Mesenchymal stem cell (in vitro differentiated cells and primary cell): ENCODE data around the gene TMEFF2.
A peak's percentile ranks its signal among the peaks of the same experiment; 100 is the strongest.

Source experiments
- DNase-seq: peaks from one replicate; pipeline ENCODE4 v3.0.0-alpha.2; 2013
- H2AFZ ChIP-seq: one replicate; pipeline ENCODE4 v1.6.1; 2013; ENCODE audit warnings: low read depth, mild to moderate bottlenecking, control low read depth, inconsistent platforms, low read length, moderate library complexity
- H2AK5ac ChIP-seq: 2 replicates; pipeline ENCODE4 v1.6.1; 2013; ENCODE audit warnings: low read length, moderate library complexity, mild to moderate bottlenecking, inconsistent platforms; ENCODE audit not compliant: severe bottlenecking
- H2BK120ac ChIP-seq: one replicate; pipeline ENCODE4 v1.6.1; 2013; ENCODE audit warnings: low read depth, mild to moderate bottlenecking, inconsistent platforms, low read length, moderate library complexity
- H2BK12ac ChIP-seq, 2 experiments: one replicate each; pipeline ENCODE4 v1.6.1; 2013; ENCODE audit warnings: inconsistent platforms in 2 of 2, low read length in 2 of 2, mild to moderate bottlenecking in 2 of 2, moderate library complexity in 2 of 2, control low read depth in 1 of 2
- H2BK15ac ChIP-seq: one replicate; pipeline ENCODE4 v1.6.1; 2013; ENCODE audit warnings: mild to moderate bottlenecking, low read depth, inconsistent platforms; ENCODE audit not compliant: poor library complexity, severe bottlenecking
- H2BK5ac ChIP-seq: 2 replicates; pipeline ENCODE4 v1.6.1; 2013; ENCODE audit warnings: low read depth, mild to moderate bottlenecking, low read length, control low read depth, inconsistent platforms; ENCODE audit not compliant: poor library complexity, severe bottlenecking
- H3K14ac ChIP-seq, 2 experiments: one replicate each; pipeline ENCODE4 v1.6.1; 2013; ENCODE audit warnings: inconsistent platforms in 2 of 2, low read length in 2 of 2, control low read depth in 1 of 2, mild to moderate bottlenecking in 1 of 2, moderate library complexity in 1 of 2
- H3K18ac ChIP-seq, 2 experiments: one replicate each; pipeline ENCODE4 v1.6.1; 2013; ENCODE audit warnings: inconsistent platforms in 2 of 2, low read length in 2 of 2, control low read depth in 1 of 2, low read depth in 1 of 2, mild to moderate bottlenecking in 1 of 2
- H3K23ac ChIP-seq, 2 experiments: one replicate each; pipeline ENCODE4 v1.6.1; 2013; ENCODE audit warnings: inconsistent platforms in 2 of 2, low read length in 2 of 2, mild to moderate bottlenecking in 2 of 2, moderate library complexity in 2 of 2, control low read depth in 1 of 2
- H3K27ac ChIP-seq: 2 replicates; pipeline ENCODE4 v1.5.1; 2013; ENCODE audit warnings: mild to moderate bottlenecking, moderate library complexity, low read length, control low read depth, inconsistent platforms; ENCODE audit not compliant: poor library complexity, severe bottlenecking
- H3K27me3 ChIP-seq, 2 experiments: 2 replicates each; pipeline versions ENCODE4 v1.6.1 to v1.7.0; 2013; ENCODE audit warnings: low read length in 2 of 2, mild to moderate bottlenecking in 2 of 2, moderate library complexity in 2 of 2, control low read depth in 1 of 2, inconsistent platforms in 1 of 2; ENCODE audit not compliant: control insufficient read depth in 1 of 2, insufficient read depth in 1 of 2
- H3K36me3 ChIP-seq, 2 experiments: 2 replicates each; pipeline versions ENCODE4 v1.6.1 to v1.7.0; 2013; ENCODE audit warnings: low read length in 2 of 2, control low read depth in 1 of 2, inconsistent platforms in 1 of 2, low read depth in 1 of 2, mild to moderate bottlenecking in 1 of 2; ENCODE audit not compliant: insufficient read depth in 2 of 2, control insufficient read depth in 1 of 2
- H3K4ac ChIP-seq, 2 experiments: one replicate each; pipeline ENCODE4 v1.6.1; 2013; ENCODE audit warnings: inconsistent platforms in 2 of 2, low read length in 2 of 2, mild to moderate bottlenecking in 2 of 2, moderate library complexity in 2 of 2, control low read depth in 1 of 2, low read depth in 1 of 2
- H3K4me1 ChIP-seq: 2 replicates; pipeline ENCODE4 v1.6.1; 2013; ENCODE audit warnings: low read depth, low read length, control low read depth; ENCODE audit not compliant: control insufficient read depth, insufficient read depth
- H3K4me2 ChIP-seq: 2 replicates; pipeline ENCODE4 v1.6.1; 2013; ENCODE audit warnings: low read length, mild to moderate bottlenecking, inconsistent platforms; ENCODE audit not compliant: poor library complexity, severe bottlenecking
- H3K4me3 ChIP-seq, 2 experiments: 2 replicates each; pipeline versions ENCODE4 v1.5.1 to v1.7.0; 2013; ENCODE audit warnings: low read length in 2 of 2, mild to moderate bottlenecking in 2 of 2, control low read depth in 1 of 2, low read depth in 1 of 2; ENCODE audit not compliant: insufficient read depth in 1 of 2
- H3K79me1 ChIP-seq: replicated peaks from 2 replicates; pipeline ENCODE4 v1.6.1; 2013; ENCODE audit warnings: mild to moderate bottlenecking, control low read depth, low read length, inconsistent platforms; ENCODE audit not compliant: poor library complexity, severe bottlenecking
- H3K9ac ChIP-seq: 2 replicates; pipeline ENCODE4 v1.7.0; 2013; ENCODE audit warnings: mild to moderate bottlenecking, low read length, moderate library complexity
- H3K9me3 ChIP-seq: 2 replicates; pipeline ENCODE4 v1.7.0; 2013; ENCODE audit warnings: mild to moderate bottlenecking, low read length; ENCODE audit not compliant: control insufficient read depth
- H4K8ac ChIP-seq: one replicate; pipeline ENCODE4 v1.6.1; 2013; ENCODE audit warnings: inconsistent platforms, mild to moderate bottlenecking, low read length, moderate library complexity
- H4K91ac ChIP-seq: one replicate; pipeline ENCODE4 v1.6.1; 2013; ENCODE audit warnings: mild to moderate bottlenecking, low read length, inconsistent platforms
- WGBS: methylation state at CpG from one replicate; pipeline ENCODE4 v1.1.7; 2013; ENCODE audit warnings: mixed read lengths; 5-methylcytosine and 5-hydroxymethylcytosine counted together

The TMEFF2 gene

DNA sequence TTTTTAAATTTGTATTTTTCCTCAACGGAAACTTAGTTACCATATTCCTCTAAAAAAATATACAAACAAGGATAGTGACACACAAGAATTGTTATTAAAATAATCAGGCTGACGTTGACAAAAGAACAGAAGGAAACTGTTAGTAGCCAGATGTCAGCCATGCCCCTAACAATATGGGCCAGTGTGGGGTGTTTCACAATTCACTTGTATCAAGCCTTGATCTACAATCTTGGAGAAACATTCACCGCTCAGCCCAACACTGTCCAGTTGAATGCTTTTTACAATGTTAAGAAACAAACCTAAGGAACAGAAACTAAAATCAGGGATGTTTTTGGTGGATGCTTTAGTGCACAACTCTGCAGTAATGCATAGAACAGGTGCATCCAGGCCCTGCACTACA lies 44.6 kb downstream of the TMEFF2 start:
- Histone ChIP-seq H3K79me1 (no peaks in the 10 kb centered on the region), H2BK120ac (no peak overlapping the region), H3K4me3 (no peak overlapping the region), H3K36me3 (no peaks in the 10 kb centered on the region), H3K4ac (no peak overlapping the region), H2BK5ac (no peak overlapping the region), H3K9ac (no peak overlapping the region), H3K27ac (no peak overlapping the region), H3K4me2 (no peak overlapping the region), H4K91ac (no peak overlapping the region), H3K18ac (no peak overlapping the region), H3K14ac (no peak overlapping the region), H4K8ac (no peak overlapping the region), H2BK12ac (no peak overlapping the region), H2BK15ac (no peak overlapping the region), H3K27me3 (no peaks in the 10 kb centered on the region), H2AK5ac (no peak overlapping the region), H3K4me1 (no peaks in the 10 kb centered on the region), H3K9me3 (no peaks in the 10 kb centered on the region), H3K23ac (no peak overlapping the region), H2AFZ (no peak overlapping the region)
- 73% methylated on average over 1 of the region's 3 CpGs for WGBS
- DNase-seq: no peak

DNA sequence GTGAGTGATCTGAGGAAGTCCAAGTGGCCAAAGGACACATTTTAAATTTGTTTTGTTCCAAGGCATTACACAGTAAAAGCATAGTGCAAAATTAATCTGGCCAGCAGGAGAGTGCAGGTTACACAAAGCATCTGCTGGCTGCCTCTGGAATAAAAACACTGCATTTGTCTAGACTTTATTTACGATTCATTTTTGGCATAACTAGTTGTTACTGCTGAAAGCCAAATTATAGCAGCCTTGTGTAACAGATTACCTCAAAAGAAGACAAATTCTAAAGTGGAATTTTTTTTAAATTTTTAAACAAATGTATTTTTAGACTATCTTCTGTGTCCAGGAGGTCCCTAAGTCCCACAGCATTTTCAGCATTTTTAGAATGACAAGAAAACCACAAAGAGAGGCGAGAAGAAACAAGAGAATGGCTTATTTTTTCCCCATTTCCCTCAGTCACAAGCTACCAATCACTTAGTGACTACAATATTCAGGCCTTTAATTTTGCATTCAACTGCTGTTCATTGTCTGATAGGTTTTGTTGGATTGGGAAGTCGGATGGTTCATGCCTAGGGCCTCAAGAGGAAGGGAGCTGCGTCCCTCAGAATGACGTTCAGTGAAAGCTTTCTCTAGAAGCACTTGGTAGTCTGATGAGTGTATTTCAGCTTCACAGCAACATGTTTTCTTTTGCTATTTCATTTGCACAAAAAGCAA lies 46.0 kb downstream of the TMEFF2 start:
- H3K4ac ChIP-seq: no peak overlapping the region

DNA sequence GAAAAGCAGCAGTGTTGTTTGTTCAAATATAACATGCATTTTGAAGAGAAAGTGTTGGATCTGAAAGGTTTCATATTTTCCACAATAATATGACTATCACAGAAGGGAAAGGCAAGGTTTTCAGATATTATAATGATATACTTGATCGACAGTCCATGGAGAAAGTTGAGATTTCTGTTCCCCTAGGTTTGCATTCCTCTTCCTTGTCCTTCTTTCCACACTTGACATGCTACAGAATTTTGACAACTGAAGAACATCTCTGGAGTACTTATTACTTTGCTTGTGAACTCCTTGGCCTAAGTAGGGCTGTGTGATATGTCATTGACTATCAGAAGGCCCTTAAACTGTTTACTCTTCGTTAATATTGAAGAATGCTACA lies 46.5 kb downstream of the TMEFF2 start:
- H3K4me3 ChIP-seq: no peak overlapping the region
- no peak overlapping the region for H3K14ac ChIP-seq
- no peak overlapping the region for H2BK12ac ChIP-seq
- peak overlapping the region in 1 of 2 experiments; percentile 33 for H3K18ac ChIP-seq
- H2BK120ac ChIP-seq: no peak overlapping the region
- DNase-seq: no peak
- H3K79me1 ChIP-seq: no peaks in the 10 kb centered on the region
- no peak overlapping the region for H2BK5ac ChIP-seq
- 55% methylated on average over 2 of the region's 2 CpGs for WGBS
- H2AFZ ChIP-seq: no peak overlapping the region
- peak overlapping the region; percentile 53 for H3K27ac ChIP-seq
- no peaks in the 10 kb centered on the region for H3K4me1 ChIP-seq
- no peak overlapping the region for H3K9ac ChIP-seq
- no peaks in the 10 kb centered on the region for H3K27me3 ChIP-seq
- H2BK15ac ChIP-seq: no peak overlapping the region
- H4K8ac ChIP-seq: no peak overlapping the region
- H3K4me2 ChIP-seq: no peak overlapping the region
- no peak overlapping the region for H3K23ac ChIP-seq
- H4K91ac ChIP-seq: no peak overlapping the region
- no peak overlapping the region for H3K4ac ChIP-seq
- no peaks in the 10 kb centered on the region for H3K9me3 ChIP-seq
- no peak overlapping the region for H2AK5ac ChIP-seq
- no peaks in the 10 kb centered on the region for H3K36me3 ChIP-seq

More for the DNA sequence above, 46.0 kb downstream of the TMEFF2 start:
- Histone ChIP-seq H4K91ac (no peak overlapping the region), H2BK5ac (no peak overlapping the region), H4K8ac (no peak overlapping the region), H2AFZ (no peak overlapping the region), H3K9ac (no peak overlapping the region), H3K36me3 (no peaks in the 10 kb centered on the region), H3K4me3 (no peak overlapping the region), H3K27me3 (no peaks in the 10 kb centered on the region), H3K27ac (peak overlapping the region; percentile 53), H3K14ac (no peak overlapping the region), H2BK15ac (no peak overlapping the region), H2BK12ac (no peak overlapping the region), H3K4me2 (no peak overlapping the region), H2BK120ac (no peak overlapping the region), H3K18ac (peak overlapping the region in 1 of 2 experiments; percentile 33), H3K4me1 (no peaks in the 10 kb centered on the region), H3K9me3 (no peaks in the 10 kb centered on the region), H3K23ac (no peak overlapping the region), H3K79me1 (no peaks in the 10 kb centered on the region), H2AK5ac (no peak overlapping the region)
- 58% methylated on average over 4 of the region's 5 CpGs for WGBS
- peak; percentile 54 for DNase-seq

DNA sequence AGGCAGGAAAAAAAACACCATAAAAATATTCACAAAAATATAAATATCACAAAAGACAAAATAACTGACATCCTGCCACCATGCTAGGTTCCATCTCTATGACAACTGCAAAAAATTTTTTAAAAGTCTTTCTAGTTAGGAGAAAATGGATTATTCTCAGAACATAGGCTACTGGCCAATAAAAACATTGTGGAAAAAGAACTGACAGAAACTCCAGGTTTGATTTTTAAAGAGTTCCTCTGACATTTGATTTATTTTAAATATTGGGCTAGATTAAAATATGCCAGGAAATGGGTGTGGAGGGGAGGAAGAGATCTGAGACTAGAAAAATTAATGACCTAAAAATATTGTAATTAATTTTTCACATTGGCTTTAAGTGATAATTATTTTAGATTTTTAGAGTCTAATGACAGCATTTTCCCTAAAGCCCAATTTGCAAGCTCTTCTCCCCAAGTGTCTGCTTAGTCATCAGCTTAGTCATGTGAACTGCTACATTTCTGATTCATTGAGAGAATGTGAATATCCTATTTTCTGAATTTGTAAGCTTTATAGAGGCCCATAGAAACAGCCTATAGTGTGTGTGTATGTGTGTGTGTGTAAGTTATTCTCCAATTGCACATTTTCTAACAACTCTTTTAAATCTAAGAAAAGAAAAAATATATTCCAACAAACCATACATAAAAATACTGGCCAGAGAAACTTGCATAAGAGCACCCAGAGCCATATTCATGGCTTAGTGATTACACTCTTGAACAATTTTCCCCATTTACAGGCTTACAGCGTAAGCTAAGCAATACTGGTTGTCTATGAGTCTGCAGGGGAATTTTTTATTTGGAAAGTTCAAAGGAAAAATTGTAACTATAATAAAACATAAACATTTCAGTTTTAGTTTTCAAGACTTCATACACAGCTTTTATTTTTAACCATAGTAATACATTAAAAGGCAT lies 48.4 kb downstream of the TMEFF2 start:
- Histone ChIP-seq H3K79me1 (no peaks in the 10 kb centered on the region), H3K4ac (no peak overlapping the region), H3K14ac (no peak overlapping the region), H3K4me2 (no peak overlapping the region), H2BK5ac (no peak overlapping the region), H3K18ac (no peak overlapping the region), H3K36me3 (no peaks in the 10 kb centered on the region), H3K4me1 (no peaks in the 10 kb centered on the region), H2AFZ (no peak overlapping the region), H2AK5ac (no peak overlapping the region), H3K4me3 (no peak overlapping the region), H3K23ac (no peak overlapping the region), H3K9ac (peak overlapping the region; percentile 40), H3K27me3 (no peaks in the 10 kb centered on the region), H3K27ac (peak overlapping the region; percentile 80), H4K91ac (no peak overlapping the region), H2BK120ac (no peak overlapping the region), H4K8ac (no peak overlapping the region), H2BK15ac (no peak overlapping the region), H3K9me3 (no peaks in the 10 kb centered on the region), H2BK12ac (no peak overlapping the region)
- WGBS: no CpG with 5 or more reads among the region's 1 CpG
- peak; percentile 65 for DNase-seq
